Measurements from ENCODE around the gene SMARCA4.

- TF ChIP-seq CTCF (IDR thresholded peaks at IDR 0.05) = no peak
- TF ChIP-seq POLR2A (IDR thresholded peaks at IDR 0.05) = no peak
These were observed 45.4 kb upstream of the SMARCA4 start for GRCh38 chr19:10915130-10916091.

Measured in Peyer's patch (tissue), 4 donors.